ENCODE measurements around the gene DIS3L2. TPM values are rescaled to one million over a fixed set of nuclear protein-coding genes. Genes with fewer than 3 reads are reported as not detected.

The DIS3L2 gene
- total RNA-seq, 4 donors from 2014 or later = 13.3 to 31.0 (median 23.6) TPM

GRCh38 chr2:232009639-232010274 lies 48.2 kb downstream of the DIS3L2 start:
- no peak overlapping the region for H3K4me3 ChIP-seq
- H3K27me3 ChIP-seq = no peaks in the 10 kb centered on the region
- TF ChIP-seq POLR2A (IDR thresholded peaks at IDR 0.05) = no peak
- TF ChIP-seq CTCF (IDR thresholded peaks at IDR 0.05) = no peak
- TF ChIP-seq EP300 (IDR thresholded peaks at IDR 0.05) = no peak
- no peak for TF ChIP-seq POLR2AphosphoS5 (IDR thresholded peaks at IDR 0.05)
- no peaks in the 10 kb centered on the region for H3K9me3 ChIP-seq
- H3K4me1 ChIP-seq = peaks cover 2 to 11% (median 5%) of the 10 kb centered on the region in 3 donors
- no peak overlapping the region for H3K27ac ChIP-seq
- no peaks in the 10 kb centered on the region for H3K36me3 ChIP-seq
- no peak for ATAC-seq
- 88 to 90% methylated on average over 4 of the region's 4 CpGs for WGBS, 2 donors (ENCODE audit: low coverage in 1 of 2)

GRCh38 chr2:232013701-232014353 lies 52.3 kb downstream of the DIS3L2 start:
- Histone ChIP-seq H3K36me3 (peaks cover 0 to 35% of the 10 kb centered on the region in 2 donors), H3K27ac (no peak overlapping the region), H3K4me3 (no peak overlapping the region), H3K27me3 (no peaks in the 10 kb centered on the region), H3K4me1 (peaks cover 2 to 19% (median 5%) of the 10 kb centered on the region in 3 donors), H3K9me3 (no peaks in the 10 kb centered on the region)
- no peak for ATAC-seq
- TF ChIP-seq POLR2A (IDR thresholded peaks at IDR 0.05) (no peak), EP300 (IDR thresholded peaks at IDR 0.05) (no peak), CTCF (IDR thresholded peaks at IDR 0.05) (no peak), POLR2AphosphoS5 (IDR thresholded peaks at IDR 0.05) (no peak)
- WGBS, 2 donors (ENCODE audit: low coverage in 1 of 2) = 35 to 44% methylated on average over 1 to 3 of the region's 3 CpGs

- TF ChIP-seq EP300 (IDR thresholded peaks at IDR 0.05) = no peak
- no peak for TF ChIP-seq CTCF (IDR thresholded peaks at IDR 0.05)
- TF ChIP-seq POLR2AphosphoS5 (IDR thresholded peaks at IDR 0.05) = no peak
- TF ChIP-seq POLR2A (IDR thresholded peaks at IDR 0.05) = no peak
- Histone ChIP-seq H3K4me3 (no peak overlapping the region), H3K9me3 (no peaks in the 10 kb centered on the region), H3K36me3 (peaks cover 0 to 44% of the 10 kb centered on the region in 2 donors), H3K27me3 (no peaks in the 10 kb centered on the region), H3K4me1 (peaks cover 2 to 19% (median 5%) of the 10 kb centered on the region in 3 donors), H3K27ac (no peak overlapping the region)
- 83 to 100% methylated on average over 4 of the region's 4 CpGs for WGBS, 2 donors (ENCODE audit: low coverage in 1 of 2)
- ATAC-seq = no peak
Observed at GRCh38 chr2:232014681-232015080, 53.2 kb downstream of the DIS3L2 start.

- Histone ChIP-seq H3K27me3 (no peaks in the 10 kb centered on the region), H3K4me3 (no peak overlapping the region), H3K9me3 (no peaks in the 10 kb centered on the region), H3K36me3 (peaks cover 0 to 65% of the 10 kb centered on the region in 2 donors), H3K4me1 (peaks cover 2 to 18% (median 5%) of the 10 kb centered on the region in 3 donors), H3K27ac (no peak overlapping the region)
- WGBS, 2 donors (ENCODE audit: low coverage in 1 of 2) = 57 to 66% methylated on average over 3 to 4 of the region's 4 CpGs
- no peak for ATAC-seq
- TF ChIP-seq CTCF (IDR thresholded peaks at IDR 0.05) (no peak), POLR2AphosphoS5 (IDR thresholded peaks at IDR 0.05) (no peak), POLR2A (IDR thresholded peaks at IDR 0.05) (no peak), EP300 (IDR thresholded peaks at IDR 0.05) (no peak)
Observed at GRCh38 chr2:232018181-232018580, 56.7 kb downstream of the DIS3L2 start.

- WGBS, 2 donors (ENCODE audit: low coverage in 1 of 2) = 89% methylated on average over 3 of the region's 3 CpGs
- Histone ChIP-seq H3K27me3 (no peaks in the 10 kb centered on the region), H3K36me3 (peaks cover 0 to 69% of the 10 kb centered on the region in 2 donors), H3K4me3 (no peak overlapping the region), H3K27ac (no peak overlapping the region), H3K4me1 (peaks cover 0 to 7% (median 0%) of the 10 kb centered on the region in 3 donors), H3K9me3 (no peaks in the 10 kb centered on the region)
- no peak for ATAC-seq
- TF ChIP-seq EP300 (IDR thresholded peaks at IDR 0.05) (no peak), POLR2AphosphoS5 (IDR thresholded peaks at IDR 0.05) (no peak), POLR2A (IDR thresholded peaks at IDR 0.05) (no peak), CTCF (IDR thresholded peaks at IDR 0.05) (no peak)
Observed at GRCh38 chr2:232022718-232023117, 61.2 kb downstream of the DIS3L2 start.
